Fibroblast of lung (primary cell): ENCODE measurements around the gene ZNF33A. TPM values are rescaled to one million over a fixed set of nuclear protein-coding genes. Genes with fewer than 3 reads are reported as not detected.
"Not testable (repeated sequence)": the region's sequence is repeated elsewhere in the genome, so short reads cannot be mapped to it uniquely, and the experiment has no call there.

Experiments
- DNase-seq, 2 donors: peaks; one replicate each; pipeline versions ENCODE4 v3.0.0 to v3.0.0-alpha.2; 2010; ENCODE audit warnings: low read depth in 2 of 2
- H2AFZ ChIP-seq: 2 replicates; pipeline ENCODE4 v1.5.1; 2012; ENCODE audit warnings: low read length, control low read depth, inconsistent platforms
- H3K27ac ChIP-seq: 2 replicates; pipeline ENCODE4 v1.5.1; 2011; ENCODE audit warnings: low read length, control low read depth; ENCODE audit not compliant: insufficient read depth
- H3K27me3 ChIP-seq: 2 replicates; pipeline ENCODE4 v1.5.1; 2011; ENCODE audit warnings: mild to moderate bottlenecking, low read length; ENCODE audit not compliant: control insufficient read depth, insufficient read depth
- H3K36me3 ChIP-seq: 2 replicates; pipeline ENCODE4 v1.5.1; 2011; ENCODE audit warnings: low read length; ENCODE audit not compliant: control insufficient read depth, insufficient read depth
- H3K4me1 ChIP-seq: 2 replicates; pipeline ENCODE4 v1.5.1; 2011; ENCODE audit warnings: low read length; ENCODE audit not compliant: control insufficient read depth, insufficient read depth; ENCODE audit errors: extremely low read depth
- H3K4me2 ChIP-seq: 2 replicates; pipeline ENCODE4 v1.5.1; 2011; ENCODE audit warnings: low read length, control low read depth; ENCODE audit not compliant: insufficient read depth; ENCODE audit errors: extremely low read depth
- H3K4me3 ChIP-seq, 4 experiments: fragments of 200-600 bp in 1 of 4; sonication (generic) in 1 of 4; replicated peaks in 1 of 4; 2 replicates each; pipeline ENCODE4 v1.5.1; 2011 to 2016; ENCODE audit warnings: low read length in 4 of 4, low read depth in 3 of 4, mild to moderate bottlenecking in 3 of 4, control low read depth in 2 of 4, inconsistent platforms in 1 of 4, mixed read lengths in 1 of 4; ENCODE audit not compliant: insufficient read depth in 1 of 4; ENCODE audit errors: control extremely low read depth in 1 of 4
- H3K79me2 ChIP-seq: 2 replicates; pipeline ENCODE4 v1.5.1; 2012; ENCODE audit warnings: mild to moderate bottlenecking, low read length, inconsistent platforms; ENCODE audit not compliant: control insufficient read depth, insufficient read depth
- H3K9ac ChIP-seq: 2 replicates; pipeline ENCODE4 v1.5.1; 2011; ENCODE audit warnings: mild to moderate bottlenecking, low read length, control low read depth; ENCODE audit not compliant: insufficient read depth
- H3K9me3 ChIP-seq: 2 replicates; pipeline ENCODE4 v1.5.1; 2012; ENCODE audit warnings: low read depth, low read length; ENCODE audit not compliant: control insufficient read depth, insufficient read depth
- H4K20me1 ChIP-seq: 2 replicates; pipeline ENCODE4 v1.5.1; 2011; ENCODE audit warnings: low read length; ENCODE audit not compliant: control insufficient read depth, insufficient read depth; ENCODE audit errors: extremely low read depth
- EZH2 ChIP-seq: IDR thresholded peaks from 2 replicates; pipeline ENCODE4 v1.5.1; 2012; ENCODE audit warnings: low read length, control low read depth, mild to moderate bottlenecking; ENCODE audit errors: missing control alignments
- polyA plus RNA-seq, 2 donors: library from polyadenylated mRNA; depleted of rRNA in 1 of 2; stranded (reverse) in 1 of 2; unstranded in 1 of 2; fragments of >200 nt; gene quantifications; 2 replicates each; pipeline ENCODE4 v1.2.1, GENCODE V29; 2011 to 2012; ENCODE audit warnings: missing spikeins in 1 of 2
- total RNA-seq: library from RNA; depleted of rRNA; stranded (reverse); fragments of >200 nt; gene quantifications from 2 replicates; pipeline ENCODE4 v1.2.1, GENCODE V29; 2014
- TF ChIP-seq, protein P1 (sequence below), 2 donors: IDR thresholded peaks in 1 of 2; conservative IDR thresholded peaks in 1 of 2; 1 replicate in 1 of 2; 2 replicates in 1 of 2; pipeline ENCODE4 v1.5.1; 2011 to 2012; ENCODE audit warnings: low read length in 2 of 2, control low read depth in 1 of 2, inconsistent platforms in 1 of 2, low read depth in 1 of 2, mild to moderate bottlenecking in 1 of 2

Gene ZNF33A
- total and polyA plus RNA-seq, 2 donors (not counting 1 experiment from before 2014, with no cell fraction given) = 11.6 to 12.0 TPM

DNA sequence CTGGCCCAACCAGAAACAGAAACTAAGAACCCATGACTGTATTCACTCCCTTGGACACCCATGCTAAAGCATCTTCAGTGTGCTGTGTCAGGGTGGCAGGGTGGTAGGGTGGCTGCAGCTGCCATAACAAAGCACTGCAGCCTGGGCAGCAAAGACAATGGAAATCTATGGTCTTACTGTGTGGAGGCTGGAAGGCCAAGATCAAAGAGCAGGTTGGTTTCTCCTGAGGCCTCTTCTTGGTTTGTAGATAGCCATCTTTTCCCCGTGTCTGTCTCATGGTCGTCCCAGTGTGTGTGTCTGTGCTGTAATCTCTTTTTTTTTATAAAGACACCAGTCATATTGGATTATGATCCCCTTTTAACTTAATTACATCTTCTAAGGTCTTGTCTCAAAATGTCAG, 18.8 kb upstream of the ZNF33A start:
- no peak overlapping the region for H3K4me2 ChIP-seq
- no peaks in the 10 kb centered on the region for H3K27me3 ChIP-seq
- no peak overlapping the region for H2AFZ ChIP-seq
- no peak overlapping the region for H3K4me3 ChIP-seq
- TF ChIP-seq, protein P1, sequence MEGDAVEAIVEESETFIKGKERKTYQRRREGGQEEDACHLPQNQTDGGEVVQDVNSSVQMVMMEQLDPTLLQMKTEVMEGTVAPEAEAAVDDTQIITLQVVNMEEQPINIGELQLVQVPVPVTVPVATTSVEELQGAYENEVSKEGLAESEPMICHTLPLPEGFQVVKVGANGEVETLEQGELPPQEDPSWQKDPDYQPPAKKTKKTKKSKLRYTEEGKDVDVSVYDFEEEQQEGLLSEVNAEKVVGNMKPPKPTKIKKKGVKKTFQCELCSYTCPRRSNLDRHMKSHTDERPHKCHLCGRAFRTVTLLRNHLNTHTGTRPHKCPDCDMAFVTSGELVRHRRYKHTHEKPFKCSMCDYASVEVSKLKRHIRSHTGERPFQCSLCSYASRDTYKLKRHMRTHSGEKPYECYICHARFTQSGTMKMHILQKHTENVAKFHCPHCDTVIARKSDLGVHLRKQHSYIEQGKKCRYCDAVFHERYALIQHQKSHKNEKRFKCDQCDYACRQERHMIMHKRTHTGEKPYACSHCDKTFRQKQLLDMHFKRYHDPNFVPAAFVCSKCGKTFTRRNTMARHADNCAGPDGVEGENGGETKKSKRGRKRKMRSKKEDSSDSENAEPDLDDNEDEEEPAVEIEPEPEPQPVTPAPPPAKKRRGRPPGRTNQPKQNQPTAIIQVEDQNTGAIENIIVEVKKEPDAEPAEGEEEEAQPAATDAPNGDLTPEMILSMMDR (conservative IDR thresholded peaks at IDR 0.05 in 1 of 2, IDR thresholded peaks at IDR 0.05 in 1 of 2; ENCODE audit: low read depth in 1 of 2, low read length in 2 of 2) = no peak
- no peak for TF ChIP-seq EZH2
- no peaks in the 10 kb centered on the region for H3K9me3 ChIP-seq
- no peaks in the 10 kb centered on the region for H3K36me3 ChIP-seq
- no peaks in the 10 kb centered on the region for H3K79me2 ChIP-seq
- H3K27ac ChIP-seq = no peak overlapping the region
- DNase-seq = no peak
- no peaks in the 10 kb centered on the region for H4K20me1 ChIP-seq
- no peak overlapping the region for H3K9ac ChIP-seq
- no peaks in the 10 kb centered on the region for H3K4me1 ChIP-seq

GRCh38 chr10:37992083-37992482, 18.4 kb upstream of the ZNF33A start:
- Histone ChIP-seq H3K4me3 (no peak overlapping the region), H2AFZ (no peak overlapping the region), H3K27me3 (no peaks in the 10 kb centered on the region), H3K4me2 (no peak overlapping the region), H3K27ac (no peak overlapping the region), H4K20me1 (no peaks in the 10 kb centered on the region), H3K4me1 (no peaks in the 10 kb centered on the region), H3K79me2 (no peaks in the 10 kb centered on the region), H3K9me3 (no peaks in the 10 kb centered on the region), H3K36me3 (no peaks in the 10 kb centered on the region), H3K9ac (no peak overlapping the region)
- DNase-seq = no peak
- TF ChIP-seq, protein P1 (conservative IDR thresholded peaks at IDR 0.05 in 1 of 2, IDR thresholded peaks at IDR 0.05 in 1 of 2; ENCODE audit: low read depth in 1 of 2, low read length in 2 of 2) = no peak
- no peak for TF ChIP-seq EZH2

DNA sequence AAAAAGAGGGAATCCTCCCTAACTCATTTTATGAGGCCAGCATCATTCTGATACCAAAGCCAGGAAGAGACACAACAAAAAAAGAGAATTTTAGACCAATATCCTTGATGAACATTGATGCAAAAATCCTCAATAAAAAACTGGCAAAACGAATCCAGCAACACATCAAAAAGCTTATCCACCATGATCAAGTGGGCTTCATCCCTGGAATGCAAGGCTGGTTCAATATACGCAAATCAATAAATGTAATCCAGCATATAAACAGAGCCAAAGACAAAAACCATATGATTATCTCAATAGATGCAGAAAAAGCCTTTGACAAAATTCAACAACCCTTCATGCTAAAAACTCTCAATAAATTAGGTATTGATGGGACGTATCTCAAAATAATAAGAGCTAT, 11.6 kb upstream of the ZNF33A start:
- not testable (repeated sequence) for H3K27ac ChIP-seq, H3K9ac ChIP-seq, H2AFZ ChIP-seq, H3K36me3 ChIP-seq, H3K4me1 ChIP-seq, H3K79me2 ChIP-seq, H3K27me3 ChIP-seq, DNase-seq, H3K9me3 ChIP-seq, H3K4me2 ChIP-seq, H3K4me3 ChIP-seq, H4K20me1 ChIP-seq

GRCh38 chr10:38000474-38000873, 10.0 kb upstream of the ZNF33A start:
- not testable (repeated sequence) for H3K36me3 ChIP-seq, H4K20me1 ChIP-seq, H3K9me3 ChIP-seq, DNase-seq, H3K4me1 ChIP-seq, H3K79me2 ChIP-seq, H3K9ac ChIP-seq, H3K27me3 ChIP-seq, H2AFZ ChIP-seq, H3K4me3 ChIP-seq, H3K27ac ChIP-seq, H3K4me2 ChIP-seq
